Progenitor cell of endocrine pancreas (in vitro differentiated cells): Measurements from ENCODE around the gene ZNF714. TPM values are rescaled to one million over a fixed set of nuclear protein-coding genes. Genes with fewer than 3 reads are reported as not detected.

ENCODE experiments used
- DNase-seq: peaks from one replicate; pipeline ENCODE4 v3.0.0; 2021; ENCODE audit warnings: low spot score; ENCODE audit not compliant: unreplicated experiment
- H3K27ac Mint-ChIP-seq: 2 replicates; pipeline ENCODE4 v1.8.0; 2021; ENCODE audit warnings: mild to moderate bottlenecking, moderate library complexity, mixed read lengths
- H3K27me3 Mint-ChIP-seq: 2 replicates; pipeline ENCODE4 v1.8.0; 2021; ENCODE audit warnings: mixed read lengths
- H3K36me3 Mint-ChIP-seq: 2 replicates; pipeline ENCODE4 v1.8.0; 2022; ENCODE audit warnings: mixed read lengths; ENCODE audit not compliant: insufficient read depth
- H3K4me1 Mint-ChIP-seq: 2 replicates; pipeline ENCODE4 v1.8.0; 2021; ENCODE audit warnings: low read depth, mixed read lengths
- H3K4me3 Mint-ChIP-seq: 2 replicates; pipeline ENCODE4 v1.8.0; 2021; ENCODE audit warnings: low read depth, mild to moderate bottlenecking, moderate library complexity, mixed read lengths
- H3K9me3 Mint-ChIP-seq: 2 replicates; pipeline ENCODE4 v1.8.0; 2021; ENCODE audit warnings: low read depth, mixed read lengths
- CTCF ChIP-seq: fragments of 200-600 bp; sonication (generic); IDR thresholded peaks from one replicate; pipeline ENCODE4 v1.5.0; 2021; ENCODE audit warnings: antibody characterized with exemption, mild to moderate bottlenecking; ENCODE audit not compliant: unreplicated experiment
- total RNA-seq: library from RNA; stranded (reverse); gene quantifications from 2 replicates; pipeline ENCODE4 v1.2.1, GENCODE V29; 2021

ZNF714 gene
- total RNA-seq, 1 donor from 2014 or later = 55.5 TPM

GRCh38 chr19:21149877-21150276 lies 67.9 kb downstream of the ZNF714 start:
- H3K36me3 Mint-ChIP-seq = peaks cover 89% of the 10 kb centered on the region
- no peak for TF ChIP-seq CTCF
- H3K9me3 Mint-ChIP-seq = peaks cover 16% of the 10 kb centered on the region
- H3K4me3 Mint-ChIP-seq = no peak overlapping the region
- no peaks in the 10 kb centered on the region for H3K27me3 Mint-ChIP-seq
- H3K4me1 Mint-ChIP-seq = no peaks in the 10 kb centered on the region
- no peak for DNase-seq
- peak overlapping the region; percentile 29 for H3K27ac Mint-ChIP-seq

- Mint-ChIP-seq H3K27ac (no peak overlapping the region), H3K27me3 (no peaks in the 10 kb centered on the region), H3K4me3 (no peak overlapping the region), H3K9me3 (peaks cover 11% of the 10 kb centered on the region), H3K4me1 (peaks cover 5% of the 10 kb centered on the region), H3K36me3 (peaks cover 88% of the 10 kb centered on the region)
- no peak for TF ChIP-seq CTCF
- DNase-seq = no peak
Observed at GRCh38 chr19:21151460-21151859, 69.5 kb downstream of the ZNF714 start.

- no peak for DNase-seq
- peaks cover 5% of the 10 kb centered on the region for H3K4me1 Mint-ChIP-seq
- no peaks in the 10 kb centered on the region for H3K27me3 Mint-ChIP-seq
- no peak overlapping the region for H3K4me3 Mint-ChIP-seq
- peaks cover 6% of the 10 kb centered on the region for H3K9me3 Mint-ChIP-seq
- H3K27ac Mint-ChIP-seq = no peak overlapping the region
- no peak for TF ChIP-seq CTCF
- H3K36me3 Mint-ChIP-seq = peaks cover 51% of the 10 kb centered on the region
Observed at GRCh38 chr19:21158523-21159135, 76.6 kb downstream of the ZNF714 start.

GRCh38 chr19:21164541-21164940 lies 82.5 kb downstream of the ZNF714 start:
- Mint-ChIP-seq H3K4me1 (peaks cover 9% of the 10 kb centered on the region), H3K27me3 (no peaks in the 10 kb centered on the region), H3K9me3 (no peaks in the 10 kb centered on the region), H3K36me3 (peaks cover 28% of the 10 kb centered on the region), H3K27ac (peak overlapping the region; percentile 88), H3K4me3 (no peak overlapping the region)
- TF ChIP-seq CTCF = no peak
- DNase-seq = no peak

GRCh38 chr19:21166436-21166835 lies 84.4 kb downstream of the ZNF714 start:
- Mint-ChIP-seq H3K4me3 (no peak overlapping the region), H3K4me1 (peaks cover 9% of the 10 kb centered on the region), H3K27me3 (no peaks in the 10 kb centered on the region), H3K9me3 (no peaks in the 10 kb centered on the region), H3K27ac (no peak overlapping the region), H3K36me3 (peaks cover 24% of the 10 kb centered on the region)
- no peak for TF ChIP-seq CTCF
- no peak for DNase-seq

Other genes with a start within 250 kb of the ZNF714 start
- 25.4 and 26.8 TPM in 2 replicates for gene ZNF85, start 159.0 kb upstream of the ZNF714 start, total RNA-seq
- gene ZNF430, start 61.5 kb upstream of the ZNF714 start, total RNA-seq = 22.8 and 24.1 TPM in 2 replicates
- 55.4 and 60.0 TPM in 2 replicates for gene ZNF431, start 59.8 kb downstream of the ZNF714 start, total RNA-seq
- gene ZNF708, start 247.2 kb downstream of the ZNF714 start, total RNA-seq = 35.1 and 38.5 TPM in 2 replicates